NK-92 (cell line): ENCODE data around the gene RAP1GDS1.
"Not testable (repeated sequence)": the region's sequence is repeated elsewhere in the genome, so short reads cannot be mapped to it uniquely, and the experiment has no call there.

ENCODE experiments used
- DNase-seq: peaks from one replicate; lab custom pipeline; 2025; ENCODE audit not compliant: unreplicated experiment; lab: John Stamatoyannopoulos, UW

Gene RAP1GDS1

GRCh38 chr4:98287328-98287727, 26.1 kb downstream of the RAP1GDS1 start:
- DNase-seq = no peak

DNA sequence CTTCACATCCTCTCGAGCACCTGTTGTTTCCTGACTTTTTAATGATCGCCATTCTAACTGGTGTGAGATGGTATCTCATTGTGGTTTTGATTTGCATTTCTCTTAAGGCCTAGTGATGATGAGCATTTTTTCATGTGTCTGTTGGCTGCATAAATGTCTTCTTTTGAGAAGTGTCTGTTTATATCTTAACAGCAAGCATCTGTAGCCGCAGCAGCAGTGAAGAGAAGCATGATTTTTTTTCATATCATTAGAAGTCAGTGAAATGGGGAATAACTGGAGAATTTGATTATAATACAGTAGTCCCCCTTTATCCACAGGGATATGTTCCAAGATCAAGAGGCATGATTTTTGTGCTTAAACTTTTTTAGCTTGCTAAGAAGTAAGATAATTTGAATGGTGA, 27.5 kb downstream of the RAP1GDS1 start:
- not testable (repeated sequence) for DNase-seq

DNA sequence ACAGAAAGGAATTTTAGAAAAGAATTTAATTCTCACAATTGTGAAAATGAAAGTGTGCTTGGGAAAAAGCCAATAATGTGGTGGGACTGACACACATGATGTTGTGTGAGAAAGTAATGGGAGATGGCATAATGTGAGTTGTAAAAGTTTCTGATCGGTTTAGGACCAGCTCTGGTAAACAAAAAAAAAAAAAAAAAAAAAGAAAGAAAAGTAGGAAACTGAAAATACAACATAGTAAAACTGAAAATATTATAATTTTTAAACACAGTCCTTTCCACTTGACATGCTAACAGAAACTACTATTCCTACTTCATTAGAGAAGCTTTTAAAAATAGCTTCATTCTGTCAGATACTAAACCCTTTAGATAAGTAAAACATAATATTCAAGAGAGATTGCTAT, 28.2 kb downstream of the RAP1GDS1 start:
- DNase-seq = no peak

DNA sequence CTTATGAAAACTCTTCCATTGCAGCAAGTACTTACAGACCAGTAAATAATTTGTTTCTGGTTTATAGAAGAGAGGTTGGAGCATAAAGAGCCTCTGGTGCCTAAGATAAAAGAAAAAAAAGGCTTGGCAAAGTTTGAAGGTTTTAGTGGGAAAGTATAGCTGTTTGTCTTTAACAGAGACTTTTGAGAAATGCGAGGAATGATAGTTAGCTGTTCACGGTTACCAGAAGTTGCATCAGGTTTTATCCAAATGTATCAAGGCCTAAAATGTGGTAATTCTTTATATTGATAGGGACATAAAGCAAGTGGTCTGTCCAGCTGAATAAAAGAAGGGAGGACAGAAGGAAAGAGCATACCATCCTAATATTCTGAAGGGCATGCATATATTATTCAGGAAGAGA, 29.3 kb downstream of the RAP1GDS1 start:
- DNase-seq = no peak

GRCh38 chr4:98293104-98293887, 32.1 kb downstream of the RAP1GDS1 start:
- DNase-seq = no peak

GRCh38 chr4:98298022-98298421, 36.8 kb downstream of the RAP1GDS1 start:
- DNase-seq = no peak

DNA sequence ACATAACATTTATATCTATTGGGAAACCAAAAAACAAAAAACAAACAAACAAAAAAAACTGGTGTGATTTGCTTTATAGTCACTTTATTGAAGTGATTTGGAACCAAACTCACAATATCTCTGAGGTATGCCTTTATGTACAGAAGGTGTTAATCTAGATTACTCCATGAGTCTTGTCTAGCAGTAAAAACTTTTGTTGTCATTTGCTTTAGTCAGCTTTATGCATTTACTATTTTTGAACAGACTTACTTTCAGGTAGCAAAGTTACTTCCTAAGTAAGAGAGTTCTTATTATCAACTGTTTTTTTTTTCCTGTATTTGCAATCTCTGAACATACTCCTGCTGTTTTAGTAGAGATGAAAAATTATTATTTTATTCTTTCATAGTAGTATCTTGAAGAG, 39.5 kb downstream of the RAP1GDS1 start:
- no peak for DNase-seq

DNA sequence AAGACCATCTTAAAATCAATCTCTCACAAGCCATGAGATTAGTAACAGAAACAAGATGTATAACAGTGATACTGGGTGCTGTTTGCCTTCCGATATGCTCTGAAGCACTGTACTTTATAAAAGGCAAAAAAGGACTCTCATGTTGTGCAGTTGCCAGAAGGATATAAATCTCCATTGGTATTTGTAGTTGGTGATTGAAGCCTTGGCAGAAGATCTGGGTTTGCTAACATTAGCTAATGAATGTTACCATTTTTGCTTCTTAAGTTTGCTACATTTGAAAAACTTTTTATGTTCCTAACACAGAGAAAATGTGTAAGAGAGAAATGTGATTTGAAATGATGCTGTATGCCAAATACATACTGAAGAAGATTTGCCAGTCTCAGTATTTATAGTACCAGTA, 44.4 kb downstream of the RAP1GDS1 start:
- no peak for DNase-seq

GRCh38 chr4:98310867-98311266, 49.7 kb downstream of the RAP1GDS1 start:
- no peak for DNase-seq

DNA sequence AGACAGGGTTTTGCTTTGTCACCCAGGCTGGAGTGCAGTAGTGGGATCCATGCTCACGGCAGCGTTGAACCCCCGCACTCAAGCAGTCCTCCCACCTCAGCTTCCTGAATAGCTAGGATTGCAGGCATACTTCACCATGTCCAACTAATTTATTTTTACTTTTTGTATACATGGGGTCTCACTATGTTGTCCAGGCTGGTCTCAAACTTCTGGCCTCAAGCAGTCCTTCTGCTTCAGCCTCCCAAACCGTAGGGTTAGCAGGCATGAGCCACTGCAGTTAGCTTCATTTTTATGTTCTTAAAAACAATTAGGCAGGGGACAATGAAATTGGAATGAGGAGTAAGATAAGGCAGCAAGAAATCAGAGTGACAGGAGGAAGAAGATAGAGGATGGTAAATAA, 50.5 kb downstream of the RAP1GDS1 start:
- no peak for DNase-seq

GRCh38 chr4:98314791-98315565, 53.8 kb downstream of the RAP1GDS1 start:
- no peak for DNase-seq

DNA sequence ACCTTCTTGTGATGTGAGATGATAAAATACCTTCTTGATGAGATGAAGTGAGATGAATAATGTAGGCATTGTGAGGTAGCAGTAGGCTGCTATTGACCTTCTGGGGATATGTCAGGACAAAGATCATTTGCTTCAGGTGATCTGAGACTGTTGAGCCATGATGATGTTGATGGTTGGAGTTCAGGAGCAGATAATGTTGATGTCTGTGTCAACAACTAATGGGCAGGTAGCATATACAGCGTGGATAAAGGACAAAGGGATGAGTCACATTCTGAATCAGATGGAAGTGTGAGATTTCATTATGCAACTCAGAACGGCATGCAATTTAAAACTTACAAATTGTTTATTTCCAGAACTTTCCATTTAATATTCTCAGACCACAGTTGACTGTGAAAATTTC, 57.3 kb downstream of the RAP1GDS1 start:
- no peak for DNase-seq

- DNase-seq = no peak
Observed at GRCh38 chr4:98319021-98319420, 57.8 kb downstream of the RAP1GDS1 start.

DNA sequence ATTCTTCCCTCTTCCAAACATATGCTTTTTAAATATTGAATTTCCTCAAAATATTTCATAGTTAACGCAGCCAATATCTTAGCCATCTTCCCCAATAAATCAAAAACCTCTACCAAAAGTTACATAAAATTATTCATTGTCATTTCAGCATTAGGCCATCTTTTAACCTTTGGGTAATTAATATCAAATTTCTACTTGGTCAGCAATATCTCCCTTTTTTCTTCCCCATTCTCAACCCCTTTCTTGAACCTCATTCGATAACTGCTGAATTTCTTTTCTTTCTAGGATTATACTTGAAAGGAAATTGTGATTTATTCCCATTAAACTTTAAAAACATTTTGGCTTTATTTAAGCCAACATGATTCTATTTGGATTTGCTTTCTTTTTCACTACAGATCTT, 65.0 kb downstream of the RAP1GDS1 start:
- no peak for DNase-seq

DNA sequence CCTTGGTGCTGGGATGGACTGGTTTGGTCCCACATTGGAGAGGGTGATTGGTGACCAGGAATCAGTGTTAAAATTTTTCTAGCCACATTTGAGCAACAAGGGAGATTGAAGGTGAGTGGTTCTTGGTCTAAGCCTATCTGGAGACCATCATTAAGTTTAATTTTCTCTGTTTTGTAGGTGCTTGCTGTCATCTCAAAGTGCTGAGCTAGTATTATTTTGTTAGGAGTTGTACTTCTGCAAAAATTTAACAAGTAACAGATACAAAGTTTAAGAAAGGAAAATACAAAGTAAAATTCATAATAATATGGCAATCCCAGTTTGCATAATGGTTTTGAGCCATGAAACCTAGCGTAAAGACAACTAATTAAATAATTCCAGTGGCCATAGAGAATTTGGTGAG, 66.5 kb downstream of the RAP1GDS1 start:
- DNase-seq = no peak

GRCh38 chr4:98329879-98330640, 68.9 kb downstream of the RAP1GDS1 start:
- not testable (repeated sequence) for DNase-seq

DNA sequence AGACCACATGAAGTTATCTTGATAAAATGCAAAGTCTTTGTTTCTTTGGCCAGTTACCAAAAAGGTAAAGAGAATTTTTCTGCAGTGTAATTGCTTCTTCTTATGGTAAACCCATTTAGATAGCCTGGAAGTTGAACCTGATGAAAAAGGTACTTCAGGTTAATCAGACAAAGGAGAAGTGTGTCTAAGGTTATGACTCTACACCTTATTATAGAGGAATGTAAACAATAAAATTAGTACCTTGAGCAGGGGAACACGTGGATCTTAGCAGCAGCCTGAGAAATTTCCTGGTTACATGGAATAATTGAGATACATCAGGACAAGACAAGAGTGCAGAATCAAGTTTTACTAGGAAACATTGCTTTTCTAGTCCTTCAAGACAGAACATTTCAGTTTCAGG, 70.8 kb downstream of the RAP1GDS1 start:
- no peak for DNase-seq

GRCh38 chr4:98334461-98334860, 73.3 kb downstream of the RAP1GDS1 start:
- no peak for DNase-seq

DNA sequence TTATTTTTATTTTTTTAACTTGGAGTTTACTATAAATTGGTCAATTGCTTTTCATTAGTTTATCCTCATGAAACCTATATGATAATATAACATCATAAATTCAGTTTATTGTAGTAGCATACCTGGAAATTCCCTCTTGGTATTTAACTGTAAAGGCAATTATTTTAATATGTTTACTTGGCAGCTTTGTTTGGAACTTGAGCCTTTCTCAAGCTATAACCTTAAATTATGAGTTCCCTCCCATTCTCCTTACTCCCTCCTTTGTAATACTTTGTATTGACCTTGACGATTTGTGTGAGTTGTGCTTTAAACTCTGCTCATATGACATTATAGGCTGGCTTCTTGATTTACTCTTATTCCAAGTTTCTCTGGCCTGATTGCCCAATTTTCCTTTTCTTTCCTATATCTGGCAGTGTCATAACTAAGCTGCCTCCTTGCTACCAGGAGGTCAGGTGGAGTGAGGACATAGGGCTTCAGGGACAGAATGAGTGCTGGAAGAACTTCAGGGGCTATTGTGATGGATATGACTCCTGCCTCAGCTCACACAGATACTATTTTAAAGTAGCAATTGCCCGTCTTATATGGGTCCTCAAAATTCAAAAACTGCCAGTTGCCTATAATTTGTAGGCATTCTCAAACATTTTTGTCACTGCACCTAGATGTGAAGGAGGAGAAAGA, 77.7 kb downstream of the RAP1GDS1 start:
- DNase-seq = no peak

DNA sequence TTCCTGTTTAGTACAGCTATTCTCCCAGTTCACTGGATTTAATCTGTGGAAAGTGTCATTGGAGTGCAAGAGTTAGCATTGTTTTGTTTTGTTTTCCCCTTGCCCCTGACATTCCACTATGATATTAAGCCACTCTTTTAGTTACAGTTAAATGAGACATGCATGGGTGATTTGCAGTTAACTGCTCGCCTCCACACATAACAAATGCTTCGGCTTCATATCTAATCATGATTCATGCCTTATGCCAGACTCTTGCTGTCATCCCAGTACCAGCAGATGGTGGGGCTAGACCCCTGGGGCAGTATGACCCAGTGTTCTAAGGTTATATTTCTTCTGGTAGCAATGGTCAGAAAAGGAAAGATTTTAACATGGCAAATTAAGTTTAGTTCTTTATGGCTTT, 80.1 kb downstream of the RAP1GDS1 start:
- no peak for DNase-seq

- no peak for DNase-seq
Observed at GRCh38 chr4:98343626-98344025, 82.4 kb downstream of the RAP1GDS1 start.
